GM23338 (cell line): ENCODE data around the gene PRDM5.

Experiments used
- CREB1 ChIP-seq: fragments of 250-450 bp; sonication (Bioruptor Pico); IDR thresholded peaks from 2 replicates; pipeline ENCODE4 v1.5.0; 2020; ENCODE audit warnings: low read depth, mild to moderate bottlenecking, moderate library complexity
- ETS1 ChIP-seq: IDR thresholded peaks from 2 replicates; pipeline ENCODE4 v1.6.1; 2016; ENCODE audit warnings: antibody characterized with exemption
- EZH2 ChIP-seq: fragments of 200-600 bp; sonication (generic); IDR thresholded peaks from one replicate; pipeline ENCODE4 v1.8.0; 2017; ENCODE audit warnings: antibody characterized with exemption, mild to moderate bottlenecking, low read depth; ENCODE audit not compliant: unreplicated experiment
- EZH2phosphoT487 ChIP-seq: fragments of 200-600 bp; sonication (generic); IDR thresholded peaks from one replicate; pipeline ENCODE4 v1.8.1; 2018; ENCODE audit warnings: antibody characterized with exemption; ENCODE audit not compliant: unreplicated experiment
- JUNB ChIP-seq: IDR thresholded peaks from one replicate; pipeline ENCODE4 v1.6.1; 2016; ENCODE audit warnings: antibody characterized with exemption; ENCODE audit not compliant: unreplicated experiment
- NANOG ChIP-seq: IDR thresholded peaks from 2 replicates; pipeline ENCODE4 v1.6.1; 2016; ENCODE audit warnings: antibody characterized with exemption, borderline replicate concordance
- POLR2AphosphoS5 ChIP-seq: IDR thresholded peaks from 2 replicates; pipeline ENCODE4 v1.6.1; 2016; ENCODE audit warnings: antibody characterized with exemption, low read depth
- ZNF114 ChIP-seq: fragments of 250-450 bp; sonication (Bioruptor Pico); IDR thresholded peaks from 2 replicates; pipeline ENCODE4 v1.5.0; 2020; ENCODE audit warnings: mild to moderate bottlenecking, moderate library complexity
- TF ChIP-seq, protein P1 (sequence below), 2 experiments: fragments of 200-600 bp in 1 of 2; sonication (generic) in 1 of 2; conservative IDR thresholded peaks; 2 replicates each; pipeline versions ENCODE4 v1.5.1 to v1.6.1; 2016 to 2017; ENCODE audit warnings: antibody characterized with exemption in 2 of 2, low read depth in 2 of 2, mild to moderate bottlenecking in 2 of 2, moderate library complexity in 1 of 2
- TF ChIP-seq, protein P2 (sequence below): IDR thresholded peaks from one replicate; pipeline ENCODE4 v1.6.1; 2018; ENCODE audit warnings: antibody characterized with exemption; ENCODE audit not compliant: unreplicated experiment

- TF ChIP-seq, protein P1, sequence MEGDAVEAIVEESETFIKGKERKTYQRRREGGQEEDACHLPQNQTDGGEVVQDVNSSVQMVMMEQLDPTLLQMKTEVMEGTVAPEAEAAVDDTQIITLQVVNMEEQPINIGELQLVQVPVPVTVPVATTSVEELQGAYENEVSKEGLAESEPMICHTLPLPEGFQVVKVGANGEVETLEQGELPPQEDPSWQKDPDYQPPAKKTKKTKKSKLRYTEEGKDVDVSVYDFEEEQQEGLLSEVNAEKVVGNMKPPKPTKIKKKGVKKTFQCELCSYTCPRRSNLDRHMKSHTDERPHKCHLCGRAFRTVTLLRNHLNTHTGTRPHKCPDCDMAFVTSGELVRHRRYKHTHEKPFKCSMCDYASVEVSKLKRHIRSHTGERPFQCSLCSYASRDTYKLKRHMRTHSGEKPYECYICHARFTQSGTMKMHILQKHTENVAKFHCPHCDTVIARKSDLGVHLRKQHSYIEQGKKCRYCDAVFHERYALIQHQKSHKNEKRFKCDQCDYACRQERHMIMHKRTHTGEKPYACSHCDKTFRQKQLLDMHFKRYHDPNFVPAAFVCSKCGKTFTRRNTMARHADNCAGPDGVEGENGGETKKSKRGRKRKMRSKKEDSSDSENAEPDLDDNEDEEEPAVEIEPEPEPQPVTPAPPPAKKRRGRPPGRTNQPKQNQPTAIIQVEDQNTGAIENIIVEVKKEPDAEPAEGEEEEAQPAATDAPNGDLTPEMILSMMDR (conservative IDR thresholded peaks at IDR 0.05; ENCODE audit: low read depth in 2 of 2), result no peak
- TF ChIP-seq EZH2, result no peak
- TF ChIP-seq, protein P2, sequence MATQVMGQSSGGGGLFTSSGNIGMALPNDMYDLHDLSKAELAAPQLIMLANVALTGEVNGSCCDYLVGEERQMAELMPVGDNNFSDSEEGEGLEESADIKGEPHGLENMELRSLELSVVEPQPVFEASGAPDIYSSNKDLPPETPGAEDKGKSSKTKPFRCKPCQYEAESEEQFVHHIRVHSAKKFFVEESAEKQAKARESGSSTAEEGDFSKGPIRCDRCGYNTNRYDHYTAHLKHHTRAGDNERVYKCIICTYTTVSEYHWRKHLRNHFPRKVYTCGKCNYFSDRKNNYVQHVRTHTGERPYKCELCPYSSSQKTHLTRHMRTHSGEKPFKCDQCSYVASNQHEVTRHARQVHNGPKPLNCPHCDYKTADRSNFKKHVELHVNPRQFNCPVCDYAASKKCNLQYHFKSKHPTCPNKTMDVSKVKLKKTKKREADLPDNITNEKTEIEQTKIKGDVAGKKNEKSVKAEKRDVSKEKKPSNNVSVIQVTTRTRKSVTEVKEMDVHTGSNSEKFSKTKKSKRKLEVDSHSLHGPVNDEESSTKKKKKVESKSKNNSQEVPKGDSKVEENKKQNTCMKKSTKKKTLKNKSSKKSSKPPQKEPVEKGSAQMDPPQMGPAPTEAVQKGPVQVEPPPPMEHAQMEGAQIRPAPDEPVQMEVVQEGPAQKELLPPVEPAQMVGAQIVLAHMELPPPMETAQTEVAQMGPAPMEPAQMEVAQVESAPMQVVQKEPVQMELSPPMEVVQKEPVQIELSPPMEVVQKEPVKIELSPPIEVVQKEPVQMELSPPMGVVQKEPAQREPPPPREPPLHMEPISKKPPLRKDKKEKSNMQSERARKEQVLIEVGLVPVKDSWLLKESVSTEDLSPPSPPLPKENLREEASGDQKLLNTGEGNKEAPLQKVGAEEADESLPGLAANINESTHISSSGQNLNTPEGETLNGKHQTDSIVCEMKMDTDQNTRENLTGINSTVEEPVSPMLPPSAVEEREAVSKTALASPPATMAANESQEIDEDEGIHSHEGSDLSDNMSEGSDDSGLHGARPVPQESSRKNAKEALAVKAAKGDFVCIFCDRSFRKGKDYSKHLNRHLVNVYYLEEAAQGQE, result no peak
- no peak for TF ChIP-seq CREB1 (CRISPR knock-in tag)
- TF ChIP-seq JUNB, result no peak
- TF ChIP-seq NANOG, result no peak
- TF ChIP-seq POLR2AphosphoS5, result no peak
- TF ChIP-seq EZH2phosphoT487, result no peak
- no peak for TF ChIP-seq ETS1
- TF ChIP-seq ZNF114 (CRISPR knock-in tag), result no peak
Observed at GRCh38 chr4:120920666-120921065, 1.9 kb downstream of the PRDM5 start.
